GM19351 (cell line): ENCODE results near the gene KRTAP20-2.

ENCODE experiments used
- ATAC-seq: cut with Tn5 transposase; IDR thresholded peaks from one replicate; pipeline ENCODE4 v1.9.1; 2021; ENCODE audit warnings: mild to moderate bottlenecking, moderate library complexity; ENCODE audit not compliant: unreplicated experiment

The KRTAP20-2 gene

DNA sequence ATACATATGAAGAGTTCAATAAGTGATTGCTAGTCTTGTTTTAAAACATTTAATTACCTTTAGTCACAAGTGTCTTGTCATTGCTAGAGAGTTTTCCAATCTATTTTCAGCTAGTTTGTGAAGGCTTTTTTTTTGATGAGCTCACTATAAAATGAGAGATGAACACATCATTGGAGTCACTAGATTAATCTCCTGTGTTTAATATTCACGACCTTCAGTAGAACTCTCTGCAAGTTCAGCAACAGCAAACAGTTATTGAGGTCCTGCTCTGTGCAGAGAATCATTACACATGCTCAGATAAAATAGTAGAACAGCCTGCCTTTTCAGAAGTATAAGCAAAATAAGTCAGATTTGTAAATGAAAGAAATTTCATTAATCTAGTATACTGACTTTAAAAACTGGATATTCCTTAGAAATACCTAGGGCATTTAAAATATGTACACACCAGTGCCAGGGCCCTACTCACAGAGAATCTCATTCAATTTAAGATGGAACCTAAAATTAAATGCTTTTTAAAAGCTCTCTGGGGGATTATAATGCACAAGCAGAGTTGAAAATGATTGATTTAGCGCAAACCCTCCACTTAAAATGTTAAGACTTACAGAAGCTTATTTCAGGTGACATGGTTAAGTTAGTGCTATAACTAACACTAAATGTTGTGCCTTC is 38.1 kb downstream of the KRTAP20-2 start:
- no peak for ATAC-seq

DNA sequence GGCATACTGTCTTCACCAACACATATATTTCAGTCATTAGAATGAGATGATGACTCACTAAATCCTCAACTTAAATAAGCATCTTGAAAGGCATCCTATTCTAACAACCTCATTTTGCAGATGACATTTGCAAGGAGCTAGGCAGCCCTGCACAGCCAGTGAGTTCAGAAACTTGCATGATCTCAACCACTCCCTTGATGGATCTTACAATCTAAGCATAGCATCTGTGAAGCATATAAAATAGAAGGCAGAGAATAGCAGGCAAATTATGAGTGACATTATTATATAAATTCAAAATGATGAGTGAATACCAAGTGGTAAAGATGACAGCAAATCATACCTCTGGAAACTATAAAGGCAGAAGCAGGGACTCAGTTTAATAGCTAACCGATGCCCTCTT is 39.3 kb downstream of the KRTAP20-2 start:
- ATAC-seq, result no peak

DNA sequence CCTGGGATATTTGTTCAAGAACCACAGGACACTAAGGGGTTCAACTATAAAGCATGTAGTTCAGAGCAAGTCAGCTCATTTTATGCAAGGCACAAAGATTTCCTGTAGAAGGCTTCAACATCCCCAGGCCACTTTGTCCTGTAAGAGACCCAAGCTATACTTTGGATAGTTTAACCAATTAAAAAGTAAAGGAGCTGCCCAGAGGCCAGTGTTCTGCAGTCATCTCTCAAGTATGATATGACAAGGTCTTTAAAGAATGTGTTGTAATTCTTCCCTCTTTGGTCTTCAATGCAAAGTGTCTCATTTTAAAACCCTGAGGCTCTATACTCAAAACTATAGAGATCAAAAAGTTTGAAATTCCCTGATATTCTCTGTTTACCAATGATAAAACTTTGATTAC is 41.7 kb downstream of the KRTAP20-2 start:
- no peak for ATAC-seq

DNA sequence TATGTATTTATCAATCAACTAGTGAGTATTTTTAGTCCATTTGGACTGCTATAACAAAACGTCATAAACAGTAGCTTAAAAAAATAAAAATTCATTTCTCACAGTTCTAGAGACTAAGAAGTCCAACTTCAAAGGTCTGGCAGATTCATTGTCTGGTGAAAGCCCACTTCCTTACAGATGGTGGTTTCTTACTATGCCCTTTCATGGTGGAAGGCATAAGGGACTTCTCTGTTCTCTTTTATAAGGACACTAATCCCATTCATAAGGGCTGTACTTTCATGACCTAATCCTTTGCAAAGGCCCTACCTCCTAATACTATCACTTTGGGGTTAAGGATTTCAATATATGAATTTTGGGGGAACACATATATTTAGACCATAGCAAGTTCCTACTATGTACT is 45.6 kb downstream of the KRTAP20-2 start:
- no peak for ATAC-seq

DNA sequence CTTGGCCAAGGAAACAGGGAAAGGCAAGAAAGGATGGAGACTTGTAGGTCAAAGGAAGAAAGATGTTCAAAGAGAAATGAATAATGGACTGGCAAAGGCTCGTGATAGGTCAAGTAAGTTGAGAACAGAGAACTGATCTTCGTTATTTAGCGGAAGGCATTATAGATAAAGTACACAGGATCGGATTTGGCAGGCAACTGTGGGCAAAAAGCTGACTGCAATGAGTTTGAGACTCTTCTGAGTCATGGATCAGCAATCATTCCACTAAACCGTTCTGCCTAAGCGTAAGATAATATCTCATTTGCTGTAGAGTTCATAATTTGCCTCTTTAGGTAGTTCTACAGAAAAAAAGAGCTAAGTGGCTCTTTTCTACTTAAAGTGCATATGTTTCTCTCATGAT is 49.5 kb downstream of the KRTAP20-2 start:
- no peak for ATAC-seq
